T follicular helper cell (primary cell): Measurements from ENCODE around the gene GPC6.

ENCODE experiments used
- DNase-seq: peaks from one replicate; pipeline ENCODE4 v3.0.0-alpha.2; 2020; ENCODE audit warnings: low read depth

Gene GPC6

GRCh38 chr13:93848247-93848646 lies 621.6 kb downstream of the GPC6 start:
- DNase-seq, result no peak

DNA sequence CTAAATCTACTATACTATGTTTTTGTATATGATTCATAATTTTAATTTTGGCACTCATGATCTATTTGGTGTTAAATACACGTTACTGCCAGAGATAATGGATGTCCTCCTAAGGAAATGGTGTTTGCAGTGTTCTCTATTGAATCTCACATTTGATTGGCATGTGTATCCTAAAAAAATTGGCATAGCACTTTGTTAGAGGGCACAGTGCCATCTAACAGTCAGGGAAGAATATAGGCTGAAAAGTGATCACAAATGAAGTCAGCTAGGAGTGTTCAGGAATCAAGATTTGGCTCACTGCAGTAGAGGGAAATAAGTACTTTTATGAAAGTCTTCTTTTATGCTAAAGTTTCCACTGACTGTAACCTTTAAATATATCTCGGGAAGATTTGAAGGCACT lies 624.6 kb downstream of the GPC6 start:
- no peak for DNase-seq

DNA sequence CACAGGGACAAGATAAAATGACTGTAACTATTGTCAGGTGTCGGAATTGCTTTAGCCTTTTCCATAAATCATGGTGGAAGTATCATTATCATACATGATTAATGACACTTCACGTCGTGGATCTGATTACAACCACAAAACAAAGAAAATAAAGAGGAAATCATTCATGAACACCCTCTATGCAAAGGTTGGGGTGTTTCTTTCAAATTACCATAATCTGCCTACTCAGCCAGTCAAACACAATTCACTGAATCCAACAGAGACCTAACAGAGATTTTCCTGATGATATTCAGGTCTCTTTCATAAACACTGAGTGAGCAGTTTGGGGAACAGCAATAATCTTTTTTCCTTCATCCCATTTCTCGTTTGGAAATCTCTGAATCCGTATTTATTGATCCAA lies 627.3 kb downstream of the GPC6 start:
- DNase-seq, result no peak

- no peak for DNase-seq
Measured at GRCh38 chr13:93857126-93857525, 630.5 kb downstream of the GPC6 start.

GRCh38 chr13:93859716-93860115 lies 633.1 kb downstream of the GPC6 start:
- no peak for DNase-seq

DNA sequence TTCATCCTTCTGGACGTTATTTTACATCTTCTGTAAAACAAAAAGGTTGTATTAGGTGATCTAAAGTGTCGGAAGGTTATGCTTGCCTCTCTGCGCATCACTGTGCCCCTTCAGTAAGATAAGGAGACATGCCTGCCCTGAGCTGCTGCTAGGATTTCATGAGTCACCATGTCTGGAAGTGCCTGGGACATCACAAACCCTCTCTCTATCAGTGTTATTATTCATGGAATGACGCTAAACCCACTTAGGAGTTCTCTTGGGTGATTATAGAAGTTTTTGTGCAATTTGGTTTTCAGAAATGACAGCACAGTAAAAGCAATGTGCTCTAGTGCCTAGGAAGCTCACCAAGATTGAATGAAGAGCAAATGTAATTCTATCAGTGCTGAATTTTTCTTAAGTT lies 635.2 kb downstream of the GPC6 start:
- no peak for DNase-seq

GRCh38 chr13:93862259-93862658 lies 635.7 kb downstream of the GPC6 start:
- no peak for DNase-seq

GRCh38 chr13:93865235-93865634 lies 638.6 kb downstream of the GPC6 start:
- DNase-seq, result no peak

DNA sequence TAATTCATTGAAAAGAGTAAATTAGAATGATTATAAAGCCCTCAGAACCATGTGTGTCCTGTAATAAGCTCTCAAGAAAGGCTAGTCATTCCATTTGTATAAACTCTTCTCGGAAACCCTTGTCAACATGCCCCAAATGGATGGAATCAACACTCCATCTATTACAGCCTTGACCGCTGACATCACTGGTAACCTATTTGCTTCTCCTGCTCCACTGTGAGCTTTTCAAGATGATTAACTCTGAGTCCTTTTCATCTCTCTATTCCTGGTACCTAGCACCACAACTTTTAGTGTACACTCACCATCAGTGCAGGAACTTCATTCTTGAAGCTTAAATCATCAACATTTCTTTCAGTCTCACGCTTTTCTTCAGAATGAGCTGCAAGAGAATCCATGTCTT lies 640.9 kb downstream of the GPC6 start:
- no peak for DNase-seq

DNA sequence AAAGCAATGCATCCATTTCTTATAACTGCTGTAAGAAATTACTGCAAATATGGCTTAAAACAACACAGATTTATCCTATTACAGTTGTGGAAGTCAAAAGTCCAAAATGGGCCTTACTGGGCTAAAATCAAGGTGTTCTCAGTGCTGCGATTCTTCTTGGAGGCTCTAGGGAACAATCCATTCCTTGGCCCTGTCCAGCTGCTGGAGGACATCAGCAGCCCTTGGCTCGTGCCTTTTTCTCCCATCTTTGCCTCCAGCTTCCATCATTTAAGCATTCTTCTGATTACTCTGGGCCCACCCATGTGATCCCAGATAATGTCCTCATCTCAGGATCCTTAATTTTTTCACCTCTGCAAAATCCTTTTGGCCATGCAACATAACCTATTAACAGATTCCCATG lies 645.8 kb downstream of the GPC6 start:
- DNase-seq, result no peak

DNA sequence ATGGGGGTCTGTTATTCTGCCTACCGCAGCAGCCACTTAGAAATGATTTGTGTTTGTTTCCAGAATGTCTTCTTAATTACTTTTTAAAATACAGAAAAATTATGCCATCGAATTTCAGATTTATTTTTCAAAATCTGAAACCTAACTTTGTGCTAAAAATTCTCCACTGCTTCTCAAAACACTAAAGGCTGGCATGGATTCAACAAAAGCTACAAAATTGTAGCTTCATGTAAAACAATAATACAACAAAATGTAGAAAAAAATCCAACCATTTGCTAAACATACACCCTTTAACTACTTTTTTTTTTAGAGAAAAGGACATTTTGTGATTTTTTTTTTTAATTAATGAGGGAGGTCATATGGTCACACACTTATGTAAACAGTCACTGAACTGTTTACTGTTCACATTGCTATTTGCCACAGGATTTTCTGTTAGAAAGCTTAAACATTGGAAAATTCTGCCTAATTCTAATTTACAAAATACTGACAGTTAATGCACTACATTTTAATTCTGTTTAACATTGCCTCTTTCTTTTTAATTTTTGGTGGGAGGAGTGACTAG lies 646.3 kb downstream of the GPC6 start:
- DNase-seq, result no peak

DNA sequence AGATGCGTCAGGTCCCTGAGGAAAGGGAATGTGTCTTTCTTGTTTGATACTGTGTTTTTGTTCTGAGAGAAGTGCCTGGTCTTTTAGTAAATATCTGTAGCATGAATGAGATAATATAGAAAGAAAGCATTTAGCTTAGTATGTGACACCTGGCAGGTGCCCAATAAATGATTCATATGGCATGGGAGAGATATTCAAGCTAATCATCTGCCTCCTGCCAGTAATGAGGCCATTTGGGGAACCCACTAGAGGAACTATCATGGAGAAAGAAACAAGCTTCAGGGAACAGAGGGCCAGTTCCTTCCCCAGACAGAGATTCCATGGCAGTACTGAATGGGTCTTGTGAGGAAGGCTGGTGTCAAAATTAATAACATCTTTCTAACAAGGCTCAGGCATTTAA lies 648.9 kb downstream of the GPC6 start:
- no peak for DNase-seq

DNA sequence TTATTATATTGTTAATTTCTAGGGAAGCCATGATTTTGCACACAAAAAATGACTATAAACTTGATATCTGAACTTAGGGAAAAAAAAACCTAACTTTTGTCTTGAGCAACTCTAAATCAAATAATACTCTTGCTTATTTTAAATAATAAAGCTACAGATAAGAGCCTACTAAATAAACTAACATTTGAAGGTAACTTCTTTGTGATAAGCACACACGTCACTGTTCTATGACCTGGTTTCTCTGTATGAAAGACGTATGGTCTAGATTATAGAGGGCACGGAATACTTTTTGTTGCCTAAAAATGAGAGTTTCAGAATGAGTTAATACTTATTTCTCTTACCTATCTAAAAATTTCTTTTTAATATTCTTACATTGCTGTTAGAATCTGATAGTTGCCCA lies 649.6 kb downstream of the GPC6 start:
- no peak for DNase-seq

GRCh38 chr13:93878675-93879074 lies 652.1 kb downstream of the GPC6 start:
- DNase-seq, result no peak

DNA sequence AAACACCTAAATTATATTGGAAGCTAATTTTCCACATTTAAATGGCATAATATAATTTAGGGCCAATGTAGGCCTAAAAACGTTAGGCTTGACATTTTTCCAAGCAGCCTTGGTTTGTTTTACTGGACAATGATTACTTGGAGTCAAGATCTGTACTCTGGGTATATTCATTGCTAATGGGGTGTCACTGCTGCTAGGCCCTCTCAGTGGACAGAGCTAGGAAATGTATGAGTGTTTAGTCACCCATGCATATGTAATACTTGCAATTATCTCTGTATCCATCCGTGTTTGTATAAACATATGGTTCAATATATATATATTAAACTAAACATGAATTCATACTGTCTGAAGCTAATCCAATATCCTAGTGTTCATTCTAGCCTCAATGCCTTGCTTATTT lies 654.8 kb downstream of the GPC6 start:
- no peak for DNase-seq

DNA sequence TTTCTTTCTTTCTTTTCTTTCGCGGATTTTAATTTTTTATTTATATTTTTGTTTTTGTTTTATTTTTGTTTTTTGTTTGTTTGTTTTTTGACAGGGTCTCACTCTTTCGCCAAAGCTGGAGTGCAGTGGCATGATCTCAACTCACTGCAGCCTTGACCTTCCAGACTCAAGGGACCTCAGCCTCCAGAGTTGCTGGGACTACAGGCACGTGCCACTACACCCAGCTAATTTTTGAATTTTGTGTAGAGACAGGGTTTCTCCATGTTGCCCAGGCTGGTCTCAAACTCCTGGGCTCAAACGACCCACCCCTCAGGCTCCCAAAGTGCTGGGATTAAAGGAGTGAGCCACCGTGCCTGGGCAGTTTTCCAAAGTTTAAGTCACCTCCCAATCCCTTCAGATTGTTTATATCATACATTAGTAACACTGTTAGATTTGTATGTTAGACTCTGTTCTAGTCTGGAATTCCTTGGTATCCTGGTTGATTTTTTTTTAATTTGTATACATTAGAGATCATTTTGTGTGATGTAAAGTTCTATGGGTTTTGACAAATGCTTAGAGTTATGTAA lies 655.6 kb downstream of the GPC6 start:
- no peak for DNase-seq

DNA sequence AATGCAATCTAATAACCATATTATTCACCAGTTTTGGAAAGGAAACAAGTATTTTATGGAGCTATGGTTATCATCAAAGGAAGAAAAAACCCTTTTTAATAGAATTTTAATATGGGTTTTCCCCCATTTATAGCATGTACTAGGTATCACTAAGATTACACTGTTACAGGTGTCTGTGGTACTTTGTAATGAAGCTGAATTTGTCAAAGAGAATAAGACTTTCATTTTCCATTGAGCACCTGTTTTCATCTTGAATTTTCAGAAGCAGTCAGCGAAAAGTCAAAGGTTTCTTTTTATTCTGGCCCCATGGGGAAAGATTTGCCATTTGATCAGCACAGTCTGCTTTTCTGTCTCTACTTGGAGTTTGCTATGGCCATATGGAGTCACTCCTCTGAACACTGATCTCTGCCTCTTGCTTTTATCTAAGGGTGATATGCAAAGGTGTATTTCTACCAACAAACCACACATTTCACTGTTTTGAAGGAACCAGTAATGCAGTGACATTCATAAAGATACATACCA lies 662.9 kb downstream of the GPC6 start:
- no peak for DNase-seq

- no peak for DNase-seq
Measured at GRCh38 chr13:93899981-93900380, 673.4 kb downstream of the GPC6 start.

DNA sequence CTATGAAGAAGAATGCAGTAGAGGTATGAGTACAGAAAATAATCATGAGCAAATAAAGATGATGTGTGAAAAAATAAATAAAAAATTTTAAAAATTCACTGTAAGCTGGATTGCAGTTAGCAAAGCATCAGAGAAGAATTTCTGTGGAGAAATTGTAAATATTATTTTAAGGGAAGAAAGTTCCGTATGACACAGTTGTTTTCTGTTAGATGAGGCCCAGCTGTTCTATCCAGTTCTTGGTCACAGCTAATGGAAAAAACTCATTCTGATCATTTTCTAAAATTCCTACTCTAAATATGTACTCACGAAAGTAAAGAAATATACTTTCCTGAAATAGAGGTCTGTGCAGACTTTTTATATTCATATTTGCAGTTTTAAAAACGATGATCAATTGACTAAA lies 674.1 kb downstream of the GPC6 start:
- DNase-seq, result no peak

DNA sequence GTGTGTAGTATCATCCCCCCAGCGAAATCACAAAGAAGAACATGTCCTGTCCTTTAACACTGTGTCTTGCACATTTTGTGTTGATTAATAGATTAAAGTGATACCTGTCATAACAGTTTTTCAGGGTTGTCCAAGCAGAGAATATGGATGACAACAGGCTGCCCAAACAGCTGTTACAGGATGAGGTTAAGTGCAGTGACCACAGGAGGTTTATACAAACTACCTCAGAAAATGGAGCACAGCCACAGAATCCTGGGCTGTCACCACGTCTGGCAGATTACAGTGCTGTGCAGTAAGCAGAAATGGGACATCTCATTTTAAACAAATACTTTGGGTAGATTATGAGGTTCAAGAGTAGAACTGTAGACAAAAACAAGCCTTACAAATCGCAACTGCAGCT lies 677.3 kb downstream of the GPC6 start:
- no peak for DNase-seq

DNA sequence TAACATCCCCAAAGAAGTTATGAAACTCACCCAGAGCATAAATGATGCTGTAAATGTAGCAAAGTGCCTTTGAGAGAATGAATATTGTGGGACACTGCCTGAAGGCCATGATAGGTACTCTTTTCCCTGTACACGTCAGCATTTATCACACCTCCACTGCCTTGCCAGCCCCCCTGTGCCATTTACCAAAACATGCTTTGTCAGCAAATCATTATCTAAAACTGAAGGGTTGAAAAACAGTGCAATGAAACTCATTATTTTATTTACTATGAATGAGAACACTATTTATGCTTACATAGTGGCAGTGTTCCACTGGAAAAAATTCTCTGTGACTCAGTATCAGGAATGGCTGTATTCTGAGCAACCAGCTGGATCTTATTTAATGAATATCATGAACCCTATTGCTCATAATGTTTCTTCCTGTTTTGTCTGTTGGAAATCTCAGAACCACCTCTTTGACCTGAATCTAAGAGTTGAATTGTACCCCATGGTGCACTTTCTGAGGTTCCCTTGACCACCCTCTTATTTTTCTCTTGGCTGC lies 688.7 kb downstream of the GPC6 start:
- no peak for DNase-seq

DNA sequence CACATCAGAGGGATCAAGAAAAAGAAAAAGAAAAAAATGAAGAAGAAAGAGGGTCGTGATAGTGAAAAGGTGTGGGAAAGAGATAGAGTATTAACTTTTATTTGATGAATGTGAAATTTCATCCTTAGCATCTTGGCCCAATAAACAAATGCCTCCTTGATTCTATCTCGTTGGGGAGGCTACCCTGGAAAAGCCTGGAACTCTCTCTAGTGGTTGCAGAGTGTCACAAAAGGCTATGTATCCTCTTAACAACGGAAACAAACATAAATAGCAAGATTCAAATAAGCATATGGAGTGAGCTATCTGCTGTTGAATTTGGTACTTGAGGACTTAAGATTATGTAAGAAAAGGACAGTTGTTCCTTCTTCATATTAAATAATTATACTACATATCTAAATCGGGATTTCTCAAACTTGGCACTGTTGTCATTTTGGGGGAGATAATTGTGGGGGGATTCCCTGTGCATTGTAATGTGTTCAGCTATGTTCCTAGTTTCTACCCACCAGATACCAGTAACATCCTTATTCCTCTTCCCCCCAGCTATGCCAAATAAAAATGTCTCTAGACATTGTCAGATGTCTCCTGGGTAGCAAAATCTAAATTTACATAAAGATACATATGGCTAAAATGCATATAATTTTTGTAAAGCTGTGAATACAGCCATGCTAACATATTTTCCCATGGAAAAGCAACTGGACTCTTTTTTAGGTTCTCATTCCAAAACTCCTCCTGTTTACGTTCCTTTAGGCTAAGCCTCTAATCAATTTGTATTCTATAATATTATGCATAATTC lies 695.7 kb downstream of the GPC6 start:
- no peak for DNase-seq

DNA sequence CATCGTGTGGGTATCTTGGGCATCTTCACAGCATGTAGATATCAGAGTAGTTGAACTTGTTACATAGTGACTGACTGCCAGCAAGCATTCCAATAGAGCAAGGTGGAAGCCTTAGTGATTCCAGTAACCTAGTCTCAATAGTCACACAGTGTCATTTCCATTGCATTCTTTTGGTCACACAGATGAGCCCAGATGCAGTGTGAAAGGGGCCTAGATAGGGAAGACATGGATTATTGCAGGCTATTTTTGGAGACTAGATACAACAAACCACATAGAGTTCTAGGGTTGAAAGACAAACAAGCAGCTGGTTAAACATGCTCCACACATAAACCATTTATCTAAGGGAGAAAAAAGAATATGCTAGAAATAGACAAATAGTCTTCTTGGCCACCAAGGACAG lies 699.4 kb downstream of the GPC6 start:
- no peak for DNase-seq
